ENCODE measurements around the gene ASTN2. TPM values are rescaled to one million over a fixed set of nuclear protein-coding genes. Genes with fewer than 3 reads are reported as not detected.

ASTN2 gene
- total RNA-seq, 1 experiment from 2014 or later: 4.8 TPM

DNA sequence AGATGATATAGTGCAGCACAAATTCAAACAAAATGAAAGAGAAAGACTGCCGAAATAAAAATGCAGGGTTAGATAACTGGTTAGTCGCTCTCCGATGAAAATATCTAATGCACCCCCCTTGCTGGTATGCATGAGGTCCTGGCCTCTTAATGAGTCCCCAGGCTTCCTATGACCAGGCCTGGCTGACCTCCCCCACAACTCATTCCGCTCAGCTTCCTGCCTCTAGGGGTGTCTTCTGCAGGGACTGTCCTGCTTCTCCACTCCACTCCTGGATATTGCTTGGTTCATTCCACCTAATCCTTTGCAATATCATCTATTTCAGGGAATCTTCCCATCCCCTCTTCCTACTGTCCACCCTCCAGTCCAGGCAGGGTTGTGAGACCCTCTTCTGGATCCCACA lies 341.8 kb downstream of the ASTN2 start:
- no peak overlapping the region for H3K4me2 ChIP-seq (ENCODE audit: low read length)
- H3K4me3 ChIP-seq (replicated peaks in 1 of 2; ENCODE audit: low read depth in 1 of 2, low read length in 2 of 2): no peak overlapping the region
- H3K27me3 ChIP-seq (ENCODE audit: insufficient read depth, low read length): no peaks in the 10 kb centered on the region
- H3K9me2 ChIP-seq (ENCODE audit: insufficient read depth): no peaks in the 10 kb centered on the region
- H3K4me1 ChIP-seq (ENCODE audit: control insufficient read depth in 1 of 2, insufficient read depth in 2 of 2, low read length in 2 of 2): no peaks in the 10 kb centered on the region
- ATAC-seq (no peak), DNase-seq (ENCODE audit: low read depth, low spot score) (no peak)
- POLR2A ChIA-PET: no interaction called here
- H3K36me3 ChIP-seq (ENCODE audit: control insufficient read depth in 1 of 2, insufficient read depth in 2 of 2, low read length in 2 of 2): no peaks in the 10 kb centered on the region
- intact Hi-C loops (cut with micrococcal nuclease): no loop called here
- H3K79me2 ChIP-seq (ENCODE audit: insufficient read depth, low read length): no peaks in the 10 kb centered on the region
- no peaks in the 10 kb centered on the region for H3K9me3 ChIP-seq (ENCODE audit: control insufficient read depth in 1 of 2, insufficient read depth in 1 of 2, low read depth in 1 of 2, low read length in 2 of 2)
- H3K27ac ChIP-seq (ENCODE audit: low read depth, low read length): no peak overlapping the region
- H3K9ac ChIP-seq (ENCODE audit: low read length): no peak overlapping the region
- RAD21 ChIA-PET (ENCODE audit: low non-redundant PET in 1 of 2, low total read pairs in 2 of 2, uncharacterized antibody in 2 of 2, unreplicated experiment in 2 of 2): no interaction called here
- no TSS peak for BruUV-seq (replicated peaks)
- no peaks in the 10 kb centered on the region for H4K20me1 ChIP-seq (ENCODE audit: insufficient read depth)
- no peak for TF ChIP-seq POLR2A (IDR thresholded peaks at IDR 0.05; ENCODE audit: borderline replicate concordance, extremely low read depth, insufficient read depth, insufficient read length)
- TF ChIP-seq YY1 (IDR thresholded peaks at IDR 0.05; ENCODE audit: extremely low read depth, insufficient replicate concordance, low read depth, low read length): no peak
- TF ChIP-seq ZNF274 (IDR thresholded peaks at IDR 0.05; ENCODE audit: low read depth, low read length): no peak
- no peak for TF ChIP-seq FOSL1 (IDR thresholded peaks at IDR 0.05; ENCODE audit: low read depth)
- no peak for TF ChIP-seq ZFX (IDR thresholded peaks at IDR 0.05)
- TF ChIP-seq EGR1 (IDR thresholded peaks at IDR 0.05; ENCODE audit: low read depth): no peak
- no peak for TF ChIP-seq EZH2 (IDR thresholded peaks at IDR 0.05)
- TF ChIP-seq, protein P1, sequence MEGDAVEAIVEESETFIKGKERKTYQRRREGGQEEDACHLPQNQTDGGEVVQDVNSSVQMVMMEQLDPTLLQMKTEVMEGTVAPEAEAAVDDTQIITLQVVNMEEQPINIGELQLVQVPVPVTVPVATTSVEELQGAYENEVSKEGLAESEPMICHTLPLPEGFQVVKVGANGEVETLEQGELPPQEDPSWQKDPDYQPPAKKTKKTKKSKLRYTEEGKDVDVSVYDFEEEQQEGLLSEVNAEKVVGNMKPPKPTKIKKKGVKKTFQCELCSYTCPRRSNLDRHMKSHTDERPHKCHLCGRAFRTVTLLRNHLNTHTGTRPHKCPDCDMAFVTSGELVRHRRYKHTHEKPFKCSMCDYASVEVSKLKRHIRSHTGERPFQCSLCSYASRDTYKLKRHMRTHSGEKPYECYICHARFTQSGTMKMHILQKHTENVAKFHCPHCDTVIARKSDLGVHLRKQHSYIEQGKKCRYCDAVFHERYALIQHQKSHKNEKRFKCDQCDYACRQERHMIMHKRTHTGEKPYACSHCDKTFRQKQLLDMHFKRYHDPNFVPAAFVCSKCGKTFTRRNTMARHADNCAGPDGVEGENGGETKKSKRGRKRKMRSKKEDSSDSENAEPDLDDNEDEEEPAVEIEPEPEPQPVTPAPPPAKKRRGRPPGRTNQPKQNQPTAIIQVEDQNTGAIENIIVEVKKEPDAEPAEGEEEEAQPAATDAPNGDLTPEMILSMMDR (IDR thresholded peaks at IDR 0.05 in 2 of 3, conservative IDR thresholded peaks at IDR 0.05 in 1 of 3; ENCODE audit: borderline replicate concordance in 1 of 3, insufficient read depth in 1 of 3, low read depth in 2 of 3, low read length in 2 of 3): no peak
- TF ChIP-seq JUND (IDR thresholded peaks at IDR 0.05): no peak
- TF ChIP-seq SRF (IDR thresholded peaks at IDR 0.05; ENCODE audit: low read depth): no peak
- CTCF ChIA-PET: no interaction called here
- H2AFZ ChIP-seq (ENCODE audit: low read depth, low read length, poor library complexity, severe bottlenecking): no peak overlapping the region

DNA sequence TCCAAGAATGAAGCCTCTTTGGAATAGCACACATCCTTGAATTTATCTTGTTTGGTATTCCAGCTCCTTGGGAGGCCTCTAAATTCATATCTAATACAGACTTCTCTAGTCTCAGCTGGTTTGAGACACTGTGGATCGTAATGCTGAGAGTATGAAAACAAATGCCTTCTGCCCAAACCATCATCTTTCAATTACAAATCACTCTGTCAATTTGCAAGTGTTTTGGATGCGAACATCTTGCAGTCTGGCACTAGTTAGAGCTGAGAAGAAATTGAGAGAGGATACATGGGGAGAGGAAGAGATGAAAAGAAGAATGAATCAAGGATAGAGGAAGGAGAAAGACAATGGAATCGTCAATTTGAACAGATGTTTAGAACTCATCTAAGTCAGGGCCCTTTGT lies 342.6 kb downstream of the ASTN2 start:
- Histone ChIP-seq H3K4me3 (replicated peaks in 1 of 2; ENCODE audit: low read depth in 1 of 2, low read length in 2 of 2) (no peak overlapping the region), H2AFZ (ENCODE audit: low read depth, low read length, poor library complexity, severe bottlenecking) (no peak overlapping the region), H3K4me1 (ENCODE audit: control insufficient read depth in 1 of 2, insufficient read depth in 2 of 2, low read length in 2 of 2) (no peaks in the 10 kb centered on the region), H3K9me2 (ENCODE audit: insufficient read depth) (no peaks in the 10 kb centered on the region), H3K36me3 (ENCODE audit: control insufficient read depth in 1 of 2, insufficient read depth in 2 of 2, low read length in 2 of 2) (no peaks in the 10 kb centered on the region), H4K20me1 (ENCODE audit: insufficient read depth) (no peaks in the 10 kb centered on the region), H3K79me2 (ENCODE audit: insufficient read depth, low read length) (no peaks in the 10 kb centered on the region), H3K27me3 (ENCODE audit: insufficient read depth, low read length) (no peaks in the 10 kb centered on the region), H3K27ac (ENCODE audit: low read depth, low read length) (no peak overlapping the region), H3K4me2 (ENCODE audit: low read length) (no peak overlapping the region), H3K9me3 (ENCODE audit: control insufficient read depth in 1 of 2, insufficient read depth in 1 of 2, low read depth in 1 of 2, low read length in 2 of 2) (no peaks in the 10 kb centered on the region), H3K9ac (ENCODE audit: low read length) (no peak overlapping the region)
- intact Hi-C loops (cut with micrococcal nuclease): no loop called here
- ChIA-PET CTCF (no interaction called here), RAD21 (ENCODE audit: low non-redundant PET in 1 of 2, low total read pairs in 2 of 2, uncharacterized antibody in 2 of 2, unreplicated experiment in 2 of 2) (no interaction called here), POLR2A (no interaction called here)
- ATAC-seq (no peak), DNase-seq (ENCODE audit: low read depth, low spot score) (no peak)
- no TSS peak for BruUV-seq (replicated peaks)
- TF ChIP-seq SRF (IDR thresholded peaks at IDR 0.05; ENCODE audit: low read depth): no peak
- no peak for TF ChIP-seq CEBPB (IDR thresholded peaks at IDR 0.05; ENCODE audit: low read depth)
- no peak for TF ChIP-seq SP1 (IDR thresholded peaks at IDR 0.05; ENCODE audit: low read depth)
- TF ChIP-seq EGR1 (IDR thresholded peaks at IDR 0.05; ENCODE audit: low read depth): no peak
- no peak for TF ChIP-seq ZFX (IDR thresholded peaks at IDR 0.05)
- TF ChIP-seq POLR2A (IDR thresholded peaks at IDR 0.05; ENCODE audit: borderline replicate concordance, extremely low read depth, insufficient read depth, insufficient read length): no peak
- TF ChIP-seq, protein P1 (IDR thresholded peaks at IDR 0.05 in 2 of 3, conservative IDR thresholded peaks at IDR 0.05 in 1 of 3; ENCODE audit: borderline replicate concordance in 1 of 3, insufficient read depth in 1 of 3, low read depth in 2 of 3, low read length in 2 of 3): no peak
- TF ChIP-seq, protein P2, sequence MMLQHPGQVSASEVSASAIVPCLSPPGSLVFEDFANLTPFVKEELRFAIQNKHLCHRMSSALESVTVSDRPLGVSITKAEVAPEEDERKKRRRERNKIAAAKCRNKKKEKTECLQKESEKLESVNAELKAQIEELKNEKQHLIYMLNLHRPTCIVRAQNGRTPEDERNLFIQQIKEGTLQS (IDR thresholded peaks at IDR 0.05): no peak
